ENCODE measurements around the gene TMEM74B.

The TMEM74B gene

GRCh38 chr20:1174787-1175186 is 10.0 kb downstream of the TMEM74B start:
- no peak for DNase-seq (ENCODE audit: extremely low spot score)
- no peak for TF ChIP-seq CTCF (IDR thresholded peaks at IDR 0.05; ENCODE audit: control extremely low read depth, extremely low read depth, low read depth, missing control alignments)
- CTCF ChIA-PET: interaction anchor here (1.7 to 2.5 kb wide), 2 partner anchors 10 to 12 kb away, joined by 4 to 9 read pairs; partner anchors contain the start of gene TMEM74B
- POLR2A ChIA-PET: no interaction called here

DNA sequence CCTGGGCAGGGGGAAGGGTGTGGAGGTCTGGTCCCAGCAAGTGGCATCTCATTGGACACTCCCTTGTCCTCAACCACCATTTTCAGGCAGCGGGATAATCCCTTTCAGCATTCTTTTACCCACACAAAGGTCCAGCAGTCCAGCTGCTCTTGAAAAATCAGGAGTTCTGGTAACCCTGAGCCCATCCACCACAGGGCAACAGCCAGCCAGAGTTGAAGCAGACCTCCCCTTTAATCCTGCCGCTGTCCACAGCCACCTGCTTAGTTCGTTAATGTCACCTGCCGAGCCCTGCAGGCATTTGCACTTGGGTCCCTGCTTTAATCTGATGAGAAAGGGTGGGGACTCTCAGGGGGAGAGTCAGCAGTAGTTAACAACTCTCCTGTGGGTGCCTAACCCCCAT is 11.1 kb downstream of the TMEM74B start:
- CTCF ChIA-PET: no interaction called here
- POLR2A ChIA-PET: no interaction called here
- no peak for TF ChIP-seq CTCF (IDR thresholded peaks at IDR 0.05; ENCODE audit: control extremely low read depth, extremely low read depth, low read depth, missing control alignments)
- DNase-seq (ENCODE audit: extremely low spot score): no peak

DNA sequence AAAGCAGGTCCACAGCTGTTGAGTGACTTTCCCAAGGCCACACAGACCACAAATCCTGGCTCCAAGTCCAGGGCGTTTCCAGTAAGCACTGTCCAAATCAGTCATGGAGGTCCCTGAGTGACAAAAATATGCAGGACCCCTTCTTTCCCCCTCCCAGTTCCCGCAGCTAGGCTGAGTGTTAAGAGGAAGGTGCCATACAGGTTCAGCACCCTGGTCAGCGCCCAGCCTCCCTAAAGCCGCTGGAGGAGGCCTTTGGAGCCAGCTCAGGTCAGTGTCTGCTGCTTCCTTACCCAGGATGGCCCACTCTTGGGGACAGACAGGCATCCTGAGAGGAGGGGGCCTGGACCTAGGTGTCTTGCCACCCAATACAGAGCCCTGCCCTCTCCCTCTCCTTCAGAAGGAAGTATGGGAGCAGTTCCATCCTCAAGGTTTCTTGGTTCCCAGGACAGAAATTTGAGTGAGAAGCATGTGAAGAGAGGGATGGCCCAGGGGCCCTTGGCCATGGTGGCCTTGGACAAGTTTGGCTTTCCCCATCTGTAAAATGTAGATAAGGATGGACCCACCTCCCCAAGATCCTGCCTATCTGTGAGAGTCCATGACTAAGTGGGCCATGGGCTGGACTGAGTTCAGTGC is 13.2 kb downstream of the TMEM74B start:
- no peak for TF ChIP-seq CTCF (IDR thresholded peaks at IDR 0.05; ENCODE audit: control extremely low read depth, extremely low read depth, low read depth, missing control alignments)
- ChIA-PET CTCF (interaction anchor here (1.5 kb wide), 2 partner anchors 63 to 197 kb away, joined by 3 to 4 read pairs; no protein-coding TSS in a partner anchor), POLR2A (no interaction called here)
- DNase-seq (ENCODE audit: extremely low spot score): no peak

GRCh38 chr20:1169224-1169623 is 15.6 kb downstream of the TMEM74B start:
- ChIA-PET CTCF (interaction anchor here (1.4 kb wide), 1 partner anchor 19 kb away, joined by 3 read pairs; no protein-coding TSS in a partner anchor), POLR2A (no interaction called here)
- no peak for DNase-seq (ENCODE audit: extremely low spot score)
- no peak for TF ChIP-seq CTCF (IDR thresholded peaks at IDR 0.05; ENCODE audit: control extremely low read depth, extremely low read depth, low read depth, missing control alignments)

DNA sequence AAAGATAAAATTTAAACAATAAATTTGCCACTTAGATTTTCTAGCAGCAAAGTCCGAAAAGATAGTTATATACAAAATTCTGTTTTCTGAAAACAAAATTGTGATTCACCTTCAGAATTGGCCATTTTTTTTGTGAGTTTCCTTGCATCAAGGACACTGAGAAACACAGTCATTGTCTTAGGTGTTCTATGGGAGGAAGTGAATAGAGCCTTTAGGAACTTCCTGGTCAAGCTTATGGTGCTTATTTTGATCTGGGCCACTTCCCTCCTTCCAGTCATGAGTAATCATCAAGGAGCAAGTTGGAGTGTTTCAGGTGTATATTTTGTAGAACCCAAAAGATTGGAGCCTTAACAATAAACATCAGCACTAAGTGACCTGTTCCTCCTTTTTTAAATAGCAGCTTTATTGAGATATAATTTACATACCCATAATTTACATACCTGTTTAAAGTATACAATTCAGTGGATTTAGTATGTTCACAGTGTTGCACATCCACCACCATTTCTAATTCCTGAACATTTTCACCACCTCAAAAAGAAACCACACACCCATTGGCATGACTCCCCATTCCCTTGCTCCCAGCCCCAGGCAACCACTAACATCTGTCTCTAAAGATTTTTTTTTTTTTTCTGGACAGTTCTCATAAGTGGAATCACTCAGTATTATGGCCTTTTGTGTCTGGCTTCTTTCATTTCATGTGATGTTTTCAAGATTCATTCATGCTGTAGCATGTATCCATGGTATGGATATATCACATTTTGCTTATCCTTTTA is 17.6 kb downstream of the TMEM74B start:
- ChIA-PET CTCF (interaction anchor here (1.6 kb wide), 1 partner anchor 14 kb away, joined by 4 read pairs; no protein-coding TSS in a partner anchor), POLR2A (no interaction called here)
- TF ChIP-seq CTCF (IDR thresholded peaks at IDR 0.05; ENCODE audit: control extremely low read depth, extremely low read depth, low read depth, missing control alignments): no peak
- DNase-seq (ENCODE audit: extremely low spot score): no peak

DNA sequence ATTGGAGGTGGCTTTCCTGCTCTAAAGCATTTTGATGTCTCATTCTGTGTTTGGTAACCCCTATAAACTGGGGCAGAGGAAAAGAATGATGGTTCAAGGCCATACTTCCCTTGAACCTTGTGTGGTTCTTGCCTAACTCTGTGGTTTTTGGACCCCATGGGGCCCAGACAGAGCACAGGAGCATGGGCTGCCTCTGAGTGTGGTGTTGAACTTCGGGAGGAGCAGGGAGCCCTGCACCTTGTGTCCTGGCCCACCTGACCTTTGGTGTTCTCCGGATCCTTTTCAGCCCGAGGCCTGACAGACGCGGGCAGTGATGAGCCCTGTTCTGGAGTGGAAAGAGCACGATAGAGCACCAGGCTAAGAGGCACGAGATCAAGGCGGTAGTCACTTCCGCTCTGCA is 18.8 kb downstream of the TMEM74B start:
- ChIA-PET CTCF (interaction anchor here (1.6 kb wide), 1 partner anchor 15 kb away, joined by 4 read pairs; no protein-coding TSS in a partner anchor), POLR2A (no interaction called here)
- no peak for TF ChIP-seq CTCF (IDR thresholded peaks at IDR 0.05; ENCODE audit: control extremely low read depth, extremely low read depth, low read depth, missing control alignments)
- DNase-seq (ENCODE audit: extremely low spot score): no peak
